Smooth muscle cell (in vitro differentiated cells): Measurements from ENCODE around the gene SLC1A3. TPM values are rescaled to one million over a fixed set of nuclear protein-coding genes. Genes with fewer than 3 reads are reported as not detected.

ENCODE experiments used
- DNase-seq: peaks from one replicate; lab custom pipeline; 2025; ENCODE audit not compliant: unreplicated experiment; lab: John Stamatoyannopoulos, UW
- H2AFZ ChIP-seq: fragments of 200-600 bp; sonication (generic); 2 replicates; pipeline ENCODE4 v1.6.0; 2016; ENCODE audit warnings: antibody characterized with exemption, low read depth, mild to moderate bottlenecking
- H3F3A ChIP-seq: fragments of 200-600 bp; sonication (generic); 2 replicates; pipeline ENCODE4 v1.6.0; 2017; ENCODE audit warnings: antibody characterized with exemption, low read depth
- H3K27ac ChIP-seq: fragments of 200-600 bp; sonication (generic); 2 replicates; pipeline ENCODE4 v1.5.1; 2016; ENCODE audit warnings: low read depth, mild to moderate bottlenecking
- H3K27me3 ChIP-seq: fragments of 200-600 bp; sonication (generic); 2 replicates; pipeline ENCODE4 v1.6.1; 2016; ENCODE audit warnings: low read depth, mild to moderate bottlenecking
- H3K36me3 ChIP-seq: fragments of 200-600 bp; sonication (generic); 2 replicates; pipeline ENCODE4 v1.5.1; 2016; ENCODE audit warnings: low read depth
- H3K4me1 ChIP-seq: fragments of 200-600 bp; sonication (generic); 2 replicates; pipeline ENCODE4 v1.5.1; 2016; ENCODE audit warnings: low read depth
- H3K4me2 ChIP-seq: fragments of 200-600 bp; sonication (generic); 2 replicates; pipeline ENCODE4 v1.6.0; 2016; ENCODE audit warnings: mild to moderate bottlenecking
- H3K4me3 ChIP-seq: fragments of 200-600 bp; sonication (generic); 2 replicates; pipeline ENCODE4 v1.5.1; 2016; ENCODE audit warnings: mild to moderate bottlenecking
- H3K79me2 ChIP-seq: fragments of 200-600 bp; sonication (generic); 2 replicates; pipeline ENCODE4 v1.6.0; 2016; ENCODE audit warnings: low read depth, mild to moderate bottlenecking
- H3K9ac ChIP-seq: fragments of 200-600 bp; sonication (generic); 2 replicates; pipeline ENCODE4 v1.6.0; 2016; ENCODE audit warnings: low read depth
- H3K9me3 ChIP-seq: fragments of 200-600 bp; sonication (generic); replicated peaks from 2 replicates; pipeline ENCODE4 v1.5.1; 2016; ENCODE audit warnings: low read depth
- H4K20me1 ChIP-seq: fragments of 200-600 bp; sonication (generic); 2 replicates; pipeline ENCODE4 v1.6.0; 2016; ENCODE audit warnings: low read depth
- CTCF ChIP-seq: fragments of 200-600 bp; sonication (generic); IDR thresholded peaks from 2 replicates; pipeline ENCODE4 v1.5.1; 2017; ENCODE audit warnings: borderline replicate concordance, mild to moderate bottlenecking, antibody characterized with exemption; ENCODE audit not compliant: insufficient read depth, poor library complexity, severe bottlenecking
- WGBS: methylation state at CpG from one replicate; pipeline ENCODE4 v1.1.7; 2016; ENCODE audit warnings: low lambda C conversion rate; 5-methylcytosine and 5-hydroxymethylcytosine counted together
- polyA plus RNA-seq: library from polyadenylated mRNA; unstranded; fragments of >200 nt; fragmentation: Nextera tagmentation; extraction: Ambion mirVana; gene quantifications from 2 replicates; pipeline ENCODE4 v1.2.1, GENCODE V29; 2016
- total RNA-seq: library from RNA; depleted of rRNA; stranded (reverse); fragments of >200 nt; gene quantifications from 2 replicates; pipeline ENCODE4 v1.2.3, GENCODE V29; 2014

SLC1A3 gene
- total and polyA plus RNA-seq, 2 experiments from 2014 or later, result 2.1 to 6.8 TPM

GRCh38 chr5:36698031-36698430 lies 91.6 kb downstream of the SLC1A3 start:
- WGBS, result 93% methylated on average over 2 of the region's 2 CpGs
- no peaks in the 10 kb centered on the region for H4K20me1 ChIP-seq

GRCh38 chr5:36701085-36701698 lies 94.8 kb downstream of the SLC1A3 start:
- Histone ChIP-seq H3K4me1 (no peaks in the 10 kb centered on the region), H3K4me2 (no peak overlapping the region), H3K27me3 (no peaks in the 10 kb centered on the region), H3K4me3 (no peak overlapping the region), H3K27ac (no peak overlapping the region), H3K36me3 (no peaks in the 10 kb centered on the region), H2AFZ (no peak overlapping the region), H3K9me3 (no peaks in the 10 kb centered on the region), H3F3A (no peaks in the 10 kb centered on the region), H3K9ac (no peak overlapping the region), H3K79me2 (no peaks in the 10 kb centered on the region), H4K20me1 (no peaks in the 10 kb centered on the region)
- no peak for DNase-seq
- 79% methylated on average over 4 of the region's 4 CpGs for WGBS
- no peak for TF ChIP-seq CTCF

More at GRCh38 chr5:36698031-36698430, 91.6 kb downstream of the SLC1A3 start:
- H3K4me1 ChIP-seq, result no peaks in the 10 kb centered on the region
- no peak overlapping the region for H3K9ac ChIP-seq
- no peaks in the 10 kb centered on the region for H3K79me2 ChIP-seq
- no peak overlapping the region for H2AFZ ChIP-seq
- no peaks in the 10 kb centered on the region for H3K27me3 ChIP-seq
- no peak for DNase-seq
- no peak overlapping the region for H3K4me3 ChIP-seq
- H3K4me2 ChIP-seq, result no peak overlapping the region
- TF ChIP-seq CTCF, result no peak
- H3K36me3 ChIP-seq, result no peaks in the 10 kb centered on the region
- no peaks in the 10 kb centered on the region for H3F3A ChIP-seq
- no peak overlapping the region for H3K27ac ChIP-seq
- no peaks in the 10 kb centered on the region for H3K9me3 ChIP-seq

- Histone ChIP-seq H3K27ac (no peak overlapping the region), H3K36me3 (no peaks in the 10 kb centered on the region), H3K79me2 (no peaks in the 10 kb centered on the region), H3F3A (no peaks in the 10 kb centered on the region), H3K4me2 (no peak overlapping the region), H3K9me3 (no peaks in the 10 kb centered on the region), H3K4me1 (no peaks in the 10 kb centered on the region), H3K27me3 (no peaks in the 10 kb centered on the region), H3K9ac (no peak overlapping the region), H2AFZ (no peak overlapping the region), H3K4me3 (no peak overlapping the region), H4K20me1 (no peaks in the 10 kb centered on the region)
- DNase-seq, result no peak
- TF ChIP-seq CTCF, result no peak
- 82% methylated on average over 5 of the region's 5 CpGs for WGBS
Observed at GRCh38 chr5:36703245-36703860, 96.9 kb downstream of the SLC1A3 start.

DNA sequence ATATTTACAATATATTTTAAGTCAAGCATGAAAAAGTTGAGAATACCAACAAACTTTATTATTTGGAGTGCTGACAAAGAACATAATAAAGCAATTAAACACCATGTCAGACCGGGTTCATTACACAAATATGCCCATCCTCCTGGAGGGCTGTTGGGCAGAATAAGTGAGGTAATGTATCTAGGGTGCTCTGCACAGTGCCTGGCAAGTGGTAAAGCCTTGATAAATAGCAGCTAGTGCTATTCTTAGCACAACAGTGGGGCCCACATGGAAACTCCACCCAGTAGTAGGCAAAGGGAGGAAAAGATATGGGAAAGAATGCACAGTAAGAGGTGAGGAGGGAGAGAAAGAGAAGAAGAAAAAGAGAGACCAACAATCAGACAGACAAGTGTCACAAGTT lies 97.7 kb downstream of the SLC1A3 start:
- Histone ChIP-seq H3K4me1 (no peaks in the 10 kb centered on the region), H3K27me3 (no peaks in the 10 kb centered on the region), H4K20me1 (no peaks in the 10 kb centered on the region), H3F3A (no peaks in the 10 kb centered on the region), H3K4me3 (no peak overlapping the region), H2AFZ (no peak overlapping the region), H3K9me3 (no peaks in the 10 kb centered on the region), H3K79me2 (no peaks in the 10 kb centered on the region), H3K36me3 (no peaks in the 10 kb centered on the region), H3K9ac (no peak overlapping the region), H3K27ac (no peak overlapping the region), H3K4me2 (no peak overlapping the region)
- WGBS, result 76% methylated on average over 1 of the region's 1 CpG
- no peak for DNase-seq
- no peak for TF ChIP-seq CTCF
